Lung (tissue), 12 donors: ENCODE data around the gene NKD2. TPM values are rescaled to one million over a fixed set of nuclear protein-coding genes. Genes with fewer than 3 reads are reported as not detected.

Source experiments
- ATAC-seq: fragments of 200-7000 bp; cut with Tn5 transposase; one replicate; pipeline ENCODE4 v1.9.1; 2020; ENCODE audit warnings: moderate number of reproducible peaks; ENCODE audit not compliant: insufficient read depth, low FRiP score
- DNase-seq, 3 donors: peaks; one replicate each; pipeline ENCODE4 v3.0.0-alpha.2; 2013 to 2017
- H3K27ac ChIP-seq, 2 donors: one replicate each; pipeline ENCODE4 v1.5.1; 2013; ENCODE audit warnings: mild to moderate bottlenecking in 2 of 2, moderate library complexity in 2 of 2, control low read depth in 1 of 2, inconsistent platforms in 1 of 2, low read depth in 1 of 2, low read length in 1 of 2
- H3K27me3 ChIP-seq, 3 donors: one replicate each; pipeline ENCODE4 v1.5.1; 2013; ENCODE audit warnings: low read length in 2 of 3; ENCODE audit not compliant: control insufficient read depth in 3 of 3, insufficient read depth in 3 of 3
- H3K36me3 ChIP-seq, 4 donors: one replicate each; pipeline ENCODE4 v1.5.1; 2013; ENCODE audit warnings: low read length in 4 of 4, mild to moderate bottlenecking in 1 of 4, moderate library complexity in 1 of 4; ENCODE audit not compliant: control insufficient read depth in 4 of 4, insufficient read depth in 4 of 4
- H3K4me1 ChIP-seq, 5 donors: one replicate each; pipeline ENCODE4 v1.5.1; 2013; ENCODE audit warnings: low read length in 5 of 5, mild to moderate bottlenecking in 2 of 5, moderate library complexity in 1 of 5; ENCODE audit not compliant: control insufficient read depth in 5 of 5, insufficient read depth in 5 of 5
- H3K4me3 ChIP-seq: one replicate; pipeline ENCODE4 v1.5.1; 2013; ENCODE audit warnings: mild to moderate bottlenecking, control low read depth, moderate library complexity
- H3K9ac ChIP-seq, 2 donors: one replicate each; pipeline ENCODE4 v1.5.1; 2013; ENCODE audit warnings: low read length in 2 of 2, control low read depth in 1 of 2; ENCODE audit not compliant: insufficient read depth in 1 of 2
- H3K9me3 ChIP-seq, 4 donors: one replicate each; pipeline ENCODE4 v1.5.1; 2013; ENCODE audit warnings: low read length in 3 of 4, mild to moderate bottlenecking in 1 of 4, moderate library complexity in 1 of 4; ENCODE audit not compliant: control insufficient read depth in 4 of 4, insufficient read depth in 3 of 4
- WGBS, 2 donors: extraction: QIAGEN DNeasy Blood & Tissue Kit; methylation state at CpG; one replicate each; pipeline ENCODE4 v1.1.7; 2013; 5-methylcytosine and 5-hydroxymethylcytosine counted together
- polyA plus RNA-seq, 2 donors: library from polyadenylated mRNA; stranded (reverse); fragments of 200-250 nt; gene quantifications; one replicate each; pipeline ENCODE4 v1.2.1, GENCODE V29; 2013
- total RNA-seq, 2 donors: library from RNA; depleted of rRNA in 1 of 2; stranded (reverse); fragments of >200 nt in 1 of 2; gene quantifications; one replicate each; pipeline ENCODE4 v1.2.1, GENCODE V29; 2014 to 2021
- TF ChIP-seq, protein P1 (sequence below): IDR thresholded peaks from 2 replicates; pipeline ENCODE4 v1.5.1; 2012; ENCODE audit warnings: mild to moderate bottlenecking; ENCODE audit errors: control extremely low read depth, extremely low read depth
- donor health status: control.
- donor health status: control.
- donor health status: Bipolar disorder and iron deficiency.
- donor health status: healthy.
- donor health status: DM: yes; HTN: yes; CAD: no.

NKD2 gene
- total and polyA plus RNA-seq, 4 donors = 9.9 to 88.0 (median 48.4) TPM

DNA sequence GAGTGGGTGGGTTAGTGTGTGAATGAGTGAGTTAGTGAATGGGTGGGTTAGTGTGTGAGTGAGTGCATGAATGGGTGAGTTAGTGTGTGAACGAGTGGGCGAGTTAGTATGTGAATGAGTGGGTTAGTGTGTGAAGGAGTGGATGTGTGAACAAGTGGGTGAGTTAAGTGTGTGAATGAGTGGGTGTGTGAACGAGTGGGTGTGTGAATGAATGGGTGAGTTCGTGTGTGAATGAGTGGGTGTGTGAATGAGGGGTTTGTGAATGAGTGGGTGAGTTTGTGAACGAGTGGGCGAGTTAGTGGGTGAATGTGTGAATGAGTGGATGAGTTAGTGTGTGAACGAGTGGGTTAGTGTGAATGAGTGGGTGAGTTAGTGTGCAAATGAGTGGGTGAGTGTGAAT lies 34.0 kb downstream of the NKD2 start:
- Histone ChIP-seq H3K4me1 (no peaks in the 10 kb centered on the region), H3K9ac (no peak overlapping the region), H3K27ac (no peak overlapping the region), H3K4me3 (no peak overlapping the region), H3K36me3 (peaks cover 0 to under 1% (median 0%) of the 10 kb centered on the region in 4 donors), H3K27me3 (no peaks in the 10 kb centered on the region), H3K9me3 (peaks cover 0 to 9% (median under 1%) of the 10 kb centered on the region in 4 donors)
- WGBS, 2 donors = 83 to 88% methylated on average over 7 of the region's 7 CpGs
- TF ChIP-seq, protein P1, sequence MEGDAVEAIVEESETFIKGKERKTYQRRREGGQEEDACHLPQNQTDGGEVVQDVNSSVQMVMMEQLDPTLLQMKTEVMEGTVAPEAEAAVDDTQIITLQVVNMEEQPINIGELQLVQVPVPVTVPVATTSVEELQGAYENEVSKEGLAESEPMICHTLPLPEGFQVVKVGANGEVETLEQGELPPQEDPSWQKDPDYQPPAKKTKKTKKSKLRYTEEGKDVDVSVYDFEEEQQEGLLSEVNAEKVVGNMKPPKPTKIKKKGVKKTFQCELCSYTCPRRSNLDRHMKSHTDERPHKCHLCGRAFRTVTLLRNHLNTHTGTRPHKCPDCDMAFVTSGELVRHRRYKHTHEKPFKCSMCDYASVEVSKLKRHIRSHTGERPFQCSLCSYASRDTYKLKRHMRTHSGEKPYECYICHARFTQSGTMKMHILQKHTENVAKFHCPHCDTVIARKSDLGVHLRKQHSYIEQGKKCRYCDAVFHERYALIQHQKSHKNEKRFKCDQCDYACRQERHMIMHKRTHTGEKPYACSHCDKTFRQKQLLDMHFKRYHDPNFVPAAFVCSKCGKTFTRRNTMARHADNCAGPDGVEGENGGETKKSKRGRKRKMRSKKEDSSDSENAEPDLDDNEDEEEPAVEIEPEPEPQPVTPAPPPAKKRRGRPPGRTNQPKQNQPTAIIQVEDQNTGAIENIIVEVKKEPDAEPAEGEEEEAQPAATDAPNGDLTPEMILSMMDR = no peak
- ATAC-seq = no peak
- DNase-seq = no peak

DNA sequence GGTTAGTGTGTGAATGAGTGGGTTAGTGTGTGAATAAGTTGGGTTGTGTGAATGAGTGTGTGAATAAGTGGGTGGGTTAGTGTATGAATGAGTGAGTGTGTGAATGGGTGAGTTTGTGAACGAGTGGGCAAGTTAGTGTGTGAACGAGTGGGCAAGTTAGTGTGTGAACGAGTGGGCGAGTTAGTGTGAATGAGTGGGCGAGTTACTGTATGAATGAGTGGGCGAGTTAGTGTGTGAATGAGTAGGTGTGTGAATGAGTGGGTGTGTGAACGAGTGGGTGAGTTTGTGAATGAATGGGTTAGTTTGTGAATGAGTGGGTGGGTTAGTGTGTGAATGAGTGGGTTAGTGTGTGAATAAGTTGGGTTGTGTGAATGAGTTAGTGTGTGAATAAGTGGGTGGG lies 34.7 kb downstream of the NKD2 start:
- no peak overlapping the region for H3K4me3 ChIP-seq
- TF ChIP-seq, protein P1 = no peak
- H3K36me3 ChIP-seq = no peaks in the 10 kb centered on the region
- DNase-seq (no peak), ATAC-seq (no peak)
- H3K27ac ChIP-seq = no peak overlapping the region
- peaks cover 0 to 9% (median under 1%) of the 10 kb centered on the region in 4 donors for H3K9me3 ChIP-seq
- H3K27me3 ChIP-seq = no peaks in the 10 kb centered on the region
- H3K4me1 ChIP-seq = no peaks in the 10 kb centered on the region
- H3K9ac ChIP-seq = no peak overlapping the region
- WGBS, 2 donors = 85 to 92% methylated on average over 7 of the region's 7 CpGs

DNA sequence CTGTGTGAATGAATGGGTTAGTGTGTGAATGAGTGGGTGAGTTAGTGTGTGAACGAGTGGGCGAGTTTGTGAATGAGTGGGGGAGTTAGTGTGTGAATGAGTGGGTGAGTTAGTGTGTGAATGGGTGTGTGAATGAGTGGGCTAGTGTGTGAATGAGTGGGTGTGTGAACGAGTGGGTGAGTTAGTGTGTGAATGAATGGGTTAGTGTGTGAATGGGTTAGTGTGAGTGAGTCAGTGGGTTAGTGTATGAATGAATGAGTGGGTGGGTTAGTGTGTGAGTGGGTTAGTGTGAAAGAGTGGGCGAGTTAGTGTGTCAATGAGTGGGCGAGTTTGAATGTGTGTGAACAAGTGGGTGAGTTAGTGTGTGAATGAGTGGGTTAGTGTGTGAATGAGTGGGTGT lies 35.5 kb downstream of the NKD2 start:
- H3K9ac ChIP-seq = no peak overlapping the region
- WGBS, 2 donors = 85 to 88% methylated on average over 5 of the region's 5 CpGs
- H3K27me3 ChIP-seq = no peaks in the 10 kb centered on the region
- no peak overlapping the region for H3K4me3 ChIP-seq
- no peak for DNase-seq
- ATAC-seq = no peak
- H3K9me3 ChIP-seq = peaks cover 0 to 9% (median under 1%) of the 10 kb centered on the region in 4 donors
- no peaks in the 10 kb centered on the region for H3K4me1 ChIP-seq
- no peak overlapping the region for H3K27ac ChIP-seq
- no peaks in the 10 kb centered on the region for H3K36me3 ChIP-seq
- TF ChIP-seq, protein P1 = no peak

DNA sequence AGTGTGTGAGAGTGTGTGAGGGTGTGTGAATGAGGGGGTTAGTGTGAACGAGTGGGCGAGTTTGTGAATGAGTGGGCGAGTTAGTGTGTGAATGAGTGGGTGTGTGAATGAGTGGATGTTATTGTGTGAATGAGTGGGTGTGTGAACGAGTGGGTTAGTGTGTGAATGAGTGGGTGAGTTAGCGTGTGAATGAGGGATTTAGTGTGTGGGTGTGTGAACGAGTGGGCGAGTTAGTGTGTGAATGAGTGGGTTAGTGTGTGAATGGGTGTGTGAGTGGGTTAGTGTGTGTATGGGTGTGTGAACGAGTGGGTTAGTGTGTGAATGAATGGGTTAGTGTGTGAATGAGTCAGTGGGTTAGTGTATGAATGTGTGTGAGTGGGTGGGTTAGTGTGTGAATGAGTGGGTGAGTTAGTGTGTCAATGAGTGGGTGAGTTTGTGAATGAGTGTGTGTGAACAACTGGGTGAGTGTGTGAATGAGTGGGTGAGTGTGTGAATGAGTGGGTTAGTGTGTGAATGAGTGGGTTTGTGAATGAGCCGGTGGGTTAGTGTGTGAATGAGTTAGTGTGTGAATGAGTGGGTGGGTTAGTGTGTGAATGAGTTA lies 37.5 kb downstream of the NKD2 start:
- Histone ChIP-seq H3K36me3 (peaks cover 0 to 10% (median 2%) of the 10 kb centered on the region in 4 donors), H3K9ac (no peak overlapping the region), H3K4me3 (no peak overlapping the region), H3K4me1 (no peaks in the 10 kb centered on the region), H3K27me3 (no peaks in the 10 kb centered on the region), H3K9me3 (peaks cover 0 to 7% (median under 1%) of the 10 kb centered on the region in 4 donors), H3K27ac (no peak overlapping the region)
- TF ChIP-seq, protein P1 = no peak
- WGBS, 2 donors = 89 to 92% methylated on average over 9 of the region's 9 CpGs
- DNase-seq = no peak
- ATAC-seq = no peak
